Karpas-422 (cell line): ENCODE data around the gene CCNH. TPM values are rescaled to one million over a fixed set of nuclear protein-coding genes. Genes with fewer than 3 reads are reported as not detected.

Experiments
- DNase-seq: peaks from one replicate; pipeline ENCODE4 v3.0.0-alpha.2; 2015
- H2AFZ ChIP-seq: fragments of 200-600 bp; sonication (generic); 2 replicates; pipeline ENCODE4 v1.6.1; 2014; ENCODE audit warnings: antibody characterized with exemption, low read length, mixed read lengths
- H3K27ac ChIP-seq: fragments of 200-600 bp; sonication (generic); 2 replicates; pipeline ENCODE4 v1.5.1; 2014; ENCODE audit warnings: mild to moderate bottlenecking, low read length, moderate library complexity
- H3K27me3 ChIP-seq: fragments of 200-600 bp; sonication (generic); 2 replicates; pipeline ENCODE4 v1.6.1; 2014; ENCODE audit warnings: low read length, mixed read lengths
- H3K36me3 ChIP-seq: fragments of 200-600 bp; sonication (generic); 2 replicates; pipeline ENCODE4 v1.6.1; 2014; ENCODE audit warnings: low read length, mixed read lengths; ENCODE audit not compliant: insufficient read depth
- H3K4me1 ChIP-seq: fragments of 200-600 bp; sonication (generic); 2 replicates; pipeline ENCODE4 v1.6.1; 2014; ENCODE audit warnings: mild to moderate bottlenecking, low read length, mixed read lengths
- H3K4me2 ChIP-seq: fragments of 200-600 bp; sonication (generic); 2 replicates; pipeline ENCODE4 v1.6.1; 2014; ENCODE audit warnings: low read length, low read depth, mild to moderate bottlenecking; ENCODE audit not compliant: poor library complexity, severe bottlenecking
- H3K4me3 ChIP-seq: fragments of 200-600 bp; sonication (generic); 2 replicates; pipeline ENCODE4 v1.5.1; 2014; ENCODE audit warnings: mild to moderate bottlenecking, antibody characterized with exemption, low read length, mixed read lengths
- H3K79me2 ChIP-seq: fragments of 200-600 bp; sonication (generic); 2 replicates; pipeline ENCODE4 v1.6.1; 2014; ENCODE audit warnings: mild to moderate bottlenecking, low read length, mixed read lengths
- H3K9ac ChIP-seq: fragments of 200-600 bp; sonication (generic); 2 replicates; pipeline ENCODE4 v1.6.0; 2014; ENCODE audit warnings: low read length
- H3K9me2 ChIP-seq: fragments of 200-600 bp; sonication (generic), shearing (Covaris generic); replicated peaks from 2 replicates; pipeline ENCODE4 v1.6.0; 2014; ENCODE audit warnings: mild to moderate bottlenecking, low read length, moderate library complexity; ENCODE audit not compliant: insufficient read depth
- H3K9me3 ChIP-seq: fragments of 300-700, 200-600 bp; sonication (generic); 2 replicates; pipeline ENCODE4 v1.6.1; 2014; ENCODE audit warnings: low read length, mixed read lengths
- H4K20me1 ChIP-seq: fragments of 200-600 bp; sonication (generic); 2 replicates; pipeline ENCODE4 v1.6.1; 2014; ENCODE audit warnings: mild to moderate bottlenecking, antibody characterized with exemption, low read length, low read depth; ENCODE audit not compliant: insufficient read depth
- total RNA-seq: library from RNA; depleted of rRNA; stranded (reverse); fragments of >200 nt; shearing (Covaris generic); gene quantifications from 2 replicates; pipeline ENCODE4 v1.2.3, GENCODE V29; 2014; ENCODE audit warnings: low replicate concordance; rRNA removed

Gene CCNH
- 87.1 and 149 TPM in 2 replicates for total RNA-seq

- no peaks in the 10 kb centered on the region for H3K27me3 ChIP-seq
- peak within 1 kb of the TSS; percentile 87 for H2AFZ ChIP-seq
- 0 out of 2 replicates have a peak, but pooled peaks cover 6% of the 10 kb centered on the region for H4K20me1 ChIP-seq
- DNase-seq: peak; percentile 99
- peak within 1 kb of the TSS; percentile 80 for H3K9ac ChIP-seq
- no peaks in the 10 kb centered on the region for H3K9me3 ChIP-seq
- peaks cover 46% of the 10 kb centered on the region for H3K79me2 ChIP-seq
- peaks cover 29% of the 10 kb centered on the region for H3K36me3 ChIP-seq
- H3K4me1 ChIP-seq: peaks cover 21% of the 10 kb centered on the region
- H3K9me2 ChIP-seq: no peaks in the 10 kb centered on the region
- H3K4me3 ChIP-seq: peak within 1 kb of the TSS; percentile 85
- peak within 1 kb of the TSS; percentile 22; the same call in 1 of the 2 replicates for H3K27ac ChIP-seq
- peak within 1 kb of the TSS; percentile 93 for H3K4me2 ChIP-seq
Observed at GRCh38 chr5:87412630-87413342, at the start of gene CCNH. Gene CCNH (minus strand): TSS chr5:87412930. CDS start chr5:87412794, 136 bp downstream.

- no peak overlapping the region for H3K27ac ChIP-seq
- DNase-seq: no peak
- H3K4me1 ChIP-seq: no peaks in the 10 kb centered on the region
- no peak overlapping the region for H2AFZ ChIP-seq
- no peak overlapping the region for H3K9ac ChIP-seq
- H3K9me2 ChIP-seq: no peaks in the 10 kb centered on the region
- no peaks in the 10 kb centered on the region for H3K36me3 ChIP-seq
- H4K20me1 ChIP-seq: no peaks in the 10 kb centered on the region
- H3K4me3 ChIP-seq: no peak overlapping the region
- H3K4me2 ChIP-seq: no peak overlapping the region
- H3K9me3 ChIP-seq: no peaks in the 10 kb centered on the region
- H3K27me3 ChIP-seq: no peaks in the 10 kb centered on the region
- no peaks in the 10 kb centered on the region for H3K79me2 ChIP-seq
Observed at GRCh38 chr5:87457706-87458105, 45.0 kb upstream of the CCNH start.

- H3K4me1 ChIP-seq: no peaks in the 10 kb centered on the region
- no peaks in the 10 kb centered on the region for H4K20me1 ChIP-seq
- H3K9me2 ChIP-seq: no peaks in the 10 kb centered on the region
- no peak overlapping the region for H2AFZ ChIP-seq
- no peak for DNase-seq
- H3K27ac ChIP-seq: no peak overlapping the region
- no peaks in the 10 kb centered on the region for H3K36me3 ChIP-seq
- no peak overlapping the region for H3K4me3 ChIP-seq
- no peaks in the 10 kb centered on the region for H3K79me2 ChIP-seq
- no peak overlapping the region for H3K4me2 ChIP-seq
- H3K27me3 ChIP-seq: no peaks in the 10 kb centered on the region
- H3K9me3 ChIP-seq: no peaks in the 10 kb centered on the region
- no peak overlapping the region for H3K9ac ChIP-seq
Observed at GRCh38 chr5:87453801-87454200, 41.1 kb upstream of the CCNH start.

GRCh38 chr5:87452837-87453236 lies 40.1 kb upstream of the CCNH start:
- no peaks in the 10 kb centered on the region for H3K79me2 ChIP-seq
- no peaks in the 10 kb centered on the region for H3K4me1 ChIP-seq
- no peaks in the 10 kb centered on the region for H4K20me1 ChIP-seq
- no peak for DNase-seq
- no peak overlapping the region for H3K27ac ChIP-seq
- H3K36me3 ChIP-seq: no peaks in the 10 kb centered on the region
- no peak overlapping the region for H3K4me3 ChIP-seq
- no peaks in the 10 kb centered on the region for H3K9me2 ChIP-seq
- H2AFZ ChIP-seq: no peak overlapping the region
- H3K9me3 ChIP-seq: no peaks in the 10 kb centered on the region
- no peak overlapping the region for H3K4me2 ChIP-seq
- no peaks in the 10 kb centered on the region for H3K27me3 ChIP-seq
- no peak overlapping the region for H3K9ac ChIP-seq

GRCh38 chr5:87442419-87442818 lies 29.7 kb upstream of the CCNH start:
- Histone ChIP-seq H3K27ac (no peak overlapping the region), H4K20me1 (no peaks in the 10 kb centered on the region), H3K27me3 (no peaks in the 10 kb centered on the region), H3K4me3 (no peak overlapping the region), H3K4me2 (no peak overlapping the region), H3K9me3 (no peaks in the 10 kb centered on the region), H2AFZ (no peak overlapping the region), H3K79me2 (no peaks in the 10 kb centered on the region), H3K36me3 (no peaks in the 10 kb centered on the region), H3K9ac (no peak overlapping the region), H3K9me2 (no peaks in the 10 kb centered on the region), H3K4me1 (no peaks in the 10 kb centered on the region)
- no peak for DNase-seq

GRCh38 chr5:87438231-87438630 lies 25.5 kb upstream of the CCNH start:
- H3K36me3 ChIP-seq: no peaks in the 10 kb centered on the region
- no peaks in the 10 kb centered on the region for H3K9me3 ChIP-seq
- no peaks in the 10 kb centered on the region for H4K20me1 ChIP-seq
- no peaks in the 10 kb centered on the region for H3K79me2 ChIP-seq
- no peak for DNase-seq
- H3K4me1 ChIP-seq: no peaks in the 10 kb centered on the region
- no peak overlapping the region for H3K27ac ChIP-seq
- H3K9me2 ChIP-seq: no peaks in the 10 kb centered on the region
- no peak overlapping the region for H3K4me2 ChIP-seq
- H3K4me3 ChIP-seq: no peak overlapping the region
- H3K27me3 ChIP-seq: no peaks in the 10 kb centered on the region
- H3K9ac ChIP-seq: no peak overlapping the region
- H2AFZ ChIP-seq: no peak overlapping the region

GRCh38 chr5:87437724-87438123 lies 25.0 kb upstream of the CCNH start:
- no peak overlapping the region for H3K4me2 ChIP-seq
- no peaks in the 10 kb centered on the region for H3K79me2 ChIP-seq
- no peaks in the 10 kb centered on the region for H4K20me1 ChIP-seq
- no peak overlapping the region for H3K27ac ChIP-seq
- DNase-seq: no peak
- no peak overlapping the region for H3K9ac ChIP-seq
- H3K36me3 ChIP-seq: no peaks in the 10 kb centered on the region
- no peaks in the 10 kb centered on the region for H3K9me3 ChIP-seq
- no peaks in the 10 kb centered on the region for H3K9me2 ChIP-seq
- no peaks in the 10 kb centered on the region for H3K4me1 ChIP-seq
- no peaks in the 10 kb centered on the region for H3K27me3 ChIP-seq
- no peak overlapping the region for H2AFZ ChIP-seq
- H3K4me3 ChIP-seq: no peak overlapping the region

GRCh38 chr5:87435144-87435694 lies 22.5 kb upstream of the CCNH start:
- no peak overlapping the region for H3K9ac ChIP-seq
- H4K20me1 ChIP-seq: no peaks in the 10 kb centered on the region
- no peak overlapping the region for H2AFZ ChIP-seq
- DNase-seq: no peak
- no peak overlapping the region for H3K4me2 ChIP-seq
- no peaks in the 10 kb centered on the region for H3K27me3 ChIP-seq
- H3K36me3 ChIP-seq: no peaks in the 10 kb centered on the region
- H3K27ac ChIP-seq: no peak overlapping the region
- no peaks in the 10 kb centered on the region for H3K79me2 ChIP-seq
- H3K4me1 ChIP-seq: no peaks in the 10 kb centered on the region
- H3K9me3 ChIP-seq: no peaks in the 10 kb centered on the region
- no peaks in the 10 kb centered on the region for H3K9me2 ChIP-seq
- H3K4me3 ChIP-seq: no peak overlapping the region
